H7 (cell line): ENCODE measurements around the gene MYL7. TPM values are rescaled to one million over a fixed set of nuclear protein-coding genes. Genes with fewer than 3 reads are reported as not detected.

Experiments
- DNase-seq: peaks from one replicate; pipeline ENCODE4 v3.0.0; 2012
- H3K27me3 ChIP-seq: 2 replicates; pipeline ENCODE4 v1.6.0; 2011; ENCODE audit warnings: mild to moderate bottlenecking, low read length; ENCODE audit not compliant: control insufficient read depth, insufficient read depth
- H3K36me3 ChIP-seq: replicated peaks from 2 replicates; pipeline ENCODE4 v1.5.1; 2011; ENCODE audit warnings: low read length; ENCODE audit not compliant: control insufficient read depth, insufficient read depth
- H3K4me3 ChIP-seq: 2 replicates; pipeline ENCODE4 v1.5.1; 2011; ENCODE audit warnings: low read depth, mild to moderate bottlenecking, control low read depth, low read length, moderate library complexity; ENCODE audit not compliant: insufficient read depth
- total RNA-seq: library from RNA; depleted of rRNA; stranded (reverse); fragments of >200 nt; shearing (Covaris generic); gene quantifications from 2 replicates; pipeline ENCODE4 v1.2.3, GENCODE V29; 2014

Gene MYL7
- total RNA-seq, 1 experiment from 2014 or later: 4.7 TPM

GRCh38 chr7:44120395-44120794 is 20.7 kb downstream of the MYL7 start:
- DNase-seq: no peak
- Histone ChIP-seq H3K36me3 (peaks cover 26% of the 10 kb centered on the region), H3K4me3 (no peak overlapping the region), H3K27me3 (peaks cover 8% of the 10 kb centered on the region)

DNA sequence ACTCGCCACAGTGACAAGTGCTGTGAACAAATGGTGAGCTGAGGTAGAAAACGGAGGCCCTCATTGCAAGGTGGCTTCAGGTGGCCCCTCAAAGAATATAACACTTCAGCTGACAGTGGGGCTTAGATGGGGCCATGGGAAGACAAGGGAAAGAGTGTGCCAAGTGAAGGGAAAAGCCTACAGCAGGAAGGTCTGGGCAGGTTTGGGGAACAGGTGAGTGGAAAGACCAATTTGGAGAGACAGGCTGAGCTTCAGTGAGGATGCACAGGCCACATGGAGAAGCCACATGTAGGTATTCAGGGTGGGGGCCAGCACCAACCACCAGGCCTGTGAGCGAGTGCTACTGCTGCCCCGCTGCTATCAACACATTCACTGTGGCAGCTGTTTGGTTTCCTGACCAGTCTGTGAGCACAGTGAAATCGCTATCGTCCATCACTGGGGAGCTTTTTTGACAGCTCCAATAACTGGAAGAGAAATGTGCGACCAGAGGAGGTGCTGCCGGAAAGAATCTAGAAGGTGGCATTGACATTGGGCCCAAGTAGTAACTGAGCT is 21.2 kb downstream of the MYL7 start:
- DNase-seq: no peak
- H3K4me3 ChIP-seq: no peak overlapping the region
- peaks cover 7% of the 10 kb centered on the region for H3K27me3 ChIP-seq
- H3K36me3 ChIP-seq: peaks cover 29% of the 10 kb centered on the region

DNA sequence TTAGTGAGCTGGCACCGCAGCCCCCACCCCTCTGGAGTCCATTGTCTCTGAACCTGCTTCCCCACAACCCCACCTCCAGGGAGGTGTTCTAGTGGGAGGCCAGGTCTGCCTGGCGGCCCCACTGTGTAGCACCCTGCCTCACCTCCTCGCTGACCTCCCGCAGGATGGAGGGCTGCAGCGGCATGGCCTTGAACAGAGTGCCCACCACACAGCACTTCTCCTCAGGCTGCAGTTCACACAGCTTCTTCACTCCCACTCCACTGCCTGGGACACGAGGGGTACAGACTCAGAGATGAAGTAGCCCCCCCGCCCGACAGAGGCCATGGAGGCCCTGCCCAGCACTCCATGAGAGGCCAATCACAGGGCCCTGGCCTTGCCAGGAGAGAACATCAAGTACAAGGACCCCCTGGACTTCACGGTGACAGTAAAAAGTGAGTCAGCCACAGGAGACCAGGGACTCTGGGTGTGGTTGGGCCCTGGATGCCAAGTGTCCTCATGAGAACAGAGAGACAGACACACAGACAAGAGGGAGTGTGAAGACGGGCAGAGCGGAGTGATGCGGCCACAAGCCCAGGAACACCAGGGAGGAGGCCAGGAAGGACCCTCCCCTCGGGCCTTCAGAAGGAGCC is 23.2 kb downstream of the MYL7 start:
- Histone ChIP-seq H3K36me3 (peaks cover 35% of the 10 kb centered on the region), H3K27me3 (no peaks in the 10 kb centered on the region)
- no peak for DNase-seq

GRCh38 chr7:44116789-44117666 is 24.1 kb downstream of the MYL7 start:
- H3K27me3 ChIP-seq: no peaks in the 10 kb centered on the region
- no peak for DNase-seq
- no peak overlapping the region for H3K4me3 ChIP-seq
- peaks cover 35% of the 10 kb centered on the region for H3K36me3 ChIP-seq

More for the DNA sequence above, 23.2 kb downstream of the MYL7 start:
- no peak overlapping the region for H3K4me3 ChIP-seq

- DNase-seq: peak; percentile 51
- H3K36me3 ChIP-seq: peaks cover 32% of the 10 kb centered on the region
- no peaks in the 10 kb centered on the region for H3K27me3 ChIP-seq
- no peak overlapping the region for H3K4me3 ChIP-seq
Observed at GRCh38 chr7:44116087-44116788, 24.9 kb downstream of the MYL7 start.

DNA sequence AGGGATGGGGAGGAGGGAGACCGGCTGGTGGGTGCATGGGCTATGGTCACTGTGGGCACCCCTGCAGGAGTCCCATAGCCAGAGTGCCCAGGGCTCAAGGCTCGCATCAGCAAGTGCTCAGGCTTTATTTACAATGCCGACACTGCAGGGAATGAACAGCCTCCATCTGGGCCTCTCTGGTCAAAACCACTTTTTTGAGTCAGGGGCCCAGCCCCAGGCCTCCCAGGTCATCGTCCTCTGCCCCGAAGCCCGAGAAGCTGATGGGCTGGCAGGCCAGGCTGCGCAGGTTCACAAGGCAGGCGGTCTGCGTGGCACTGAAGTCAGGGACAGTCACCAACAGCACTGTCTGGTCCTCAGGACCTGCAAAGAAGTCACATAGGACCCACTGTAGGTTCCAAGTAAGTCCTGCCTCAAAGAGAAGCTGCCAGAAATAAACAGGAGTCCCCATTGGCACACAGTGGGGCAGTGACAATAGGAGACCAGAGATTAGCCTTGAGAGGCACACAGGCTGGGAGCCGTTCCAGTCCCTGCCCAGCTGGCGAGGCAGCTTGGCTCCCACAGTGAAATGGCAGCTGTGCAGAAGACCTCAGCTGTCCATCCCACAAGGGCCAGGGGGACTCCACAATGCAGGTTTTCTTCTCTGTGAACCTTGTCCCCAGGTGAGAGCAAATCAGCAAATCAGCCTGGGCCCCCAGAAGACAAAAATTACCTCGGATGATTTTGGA is 26.4 kb downstream of the MYL7 start:
- Histone ChIP-seq H3K4me3 (no peak overlapping the region), H3K36me3 (peaks cover 26% of the 10 kb centered on the region), H3K27me3 (no peaks in the 10 kb centered on the region)
- DNase-seq: no peak

DNA sequence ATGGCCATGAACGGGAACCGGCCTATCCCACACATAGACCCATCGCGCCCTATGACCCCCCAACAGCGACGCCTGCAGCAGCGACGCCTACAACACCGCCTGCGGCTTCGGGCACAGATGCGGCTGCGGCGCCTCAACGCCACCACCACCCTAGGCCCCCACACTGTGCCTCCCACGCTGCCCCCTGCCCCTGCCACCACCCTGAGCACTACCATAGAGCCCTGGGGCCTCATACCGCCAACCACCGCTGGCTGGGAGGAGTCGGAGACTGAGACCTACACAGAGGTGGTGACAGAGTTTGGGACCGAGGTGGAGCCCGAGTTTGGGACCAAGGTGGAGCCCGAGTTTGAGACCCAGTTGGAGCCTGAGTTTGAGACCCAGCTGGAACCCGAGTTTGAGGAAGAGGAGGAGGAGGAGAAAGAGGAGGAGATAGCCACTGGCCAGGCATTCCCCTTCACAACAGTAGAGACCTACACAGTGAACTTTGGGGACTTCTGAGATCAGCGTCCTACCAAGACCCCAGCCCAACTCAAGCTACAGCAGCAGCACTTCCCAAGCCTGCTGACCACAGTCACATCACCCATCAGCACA is 27.3 kb downstream of the MYL7 start:
- no peak for DNase-seq
- Histone ChIP-seq H3K4me3 (peak overlapping the region; percentile 23; the same call in 1 of the 2 replicates), H3K27me3 (no peaks in the 10 kb centered on the region), H3K36me3 (peaks cover 20% of the 10 kb centered on the region)

DNA sequence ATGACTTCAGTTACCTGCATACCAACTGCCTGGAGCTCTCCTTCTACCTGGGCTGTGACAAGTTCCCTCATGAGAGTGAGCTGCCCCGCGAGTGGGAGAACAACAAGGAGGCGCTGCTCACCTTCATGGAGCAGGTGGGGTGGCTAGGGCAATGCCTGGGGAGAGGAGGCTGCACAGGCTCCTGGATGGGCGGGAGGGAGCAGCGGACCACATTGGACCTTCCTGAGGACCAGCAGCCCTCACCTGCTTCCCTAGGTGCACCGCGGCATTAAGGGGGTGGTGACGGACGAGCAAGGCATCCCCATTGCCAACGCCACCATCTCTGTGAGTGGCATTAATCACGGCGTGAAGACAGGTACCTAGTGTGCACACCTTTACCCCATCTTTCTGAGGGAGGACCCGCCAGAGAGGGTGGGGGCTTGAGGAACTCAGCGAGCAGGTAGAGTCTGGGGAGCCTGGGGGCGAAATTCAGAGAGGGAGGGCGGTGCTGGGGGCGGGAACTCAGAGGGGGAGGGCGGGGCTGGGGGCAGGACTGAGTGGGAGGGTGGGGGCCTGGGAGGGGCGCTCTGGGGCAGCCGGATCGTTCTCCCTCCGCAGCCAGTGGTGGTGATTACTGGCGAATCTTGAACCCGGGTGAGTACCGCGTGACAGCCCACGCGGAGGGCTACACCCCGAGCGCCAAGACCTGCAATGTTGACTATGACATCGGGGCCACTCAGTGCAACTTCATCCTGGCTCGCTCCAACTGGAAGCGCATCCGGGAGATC is 28.0 kb downstream of the MYL7 start:
- Histone ChIP-seq H3K4me3 (peak overlapping the region; percentile 38), H3K27me3 (no peaks in the 10 kb centered on the region), H3K36me3 (peaks cover 18% of the 10 kb centered on the region)
- peak; percentile 77 for DNase-seq

DNA sequence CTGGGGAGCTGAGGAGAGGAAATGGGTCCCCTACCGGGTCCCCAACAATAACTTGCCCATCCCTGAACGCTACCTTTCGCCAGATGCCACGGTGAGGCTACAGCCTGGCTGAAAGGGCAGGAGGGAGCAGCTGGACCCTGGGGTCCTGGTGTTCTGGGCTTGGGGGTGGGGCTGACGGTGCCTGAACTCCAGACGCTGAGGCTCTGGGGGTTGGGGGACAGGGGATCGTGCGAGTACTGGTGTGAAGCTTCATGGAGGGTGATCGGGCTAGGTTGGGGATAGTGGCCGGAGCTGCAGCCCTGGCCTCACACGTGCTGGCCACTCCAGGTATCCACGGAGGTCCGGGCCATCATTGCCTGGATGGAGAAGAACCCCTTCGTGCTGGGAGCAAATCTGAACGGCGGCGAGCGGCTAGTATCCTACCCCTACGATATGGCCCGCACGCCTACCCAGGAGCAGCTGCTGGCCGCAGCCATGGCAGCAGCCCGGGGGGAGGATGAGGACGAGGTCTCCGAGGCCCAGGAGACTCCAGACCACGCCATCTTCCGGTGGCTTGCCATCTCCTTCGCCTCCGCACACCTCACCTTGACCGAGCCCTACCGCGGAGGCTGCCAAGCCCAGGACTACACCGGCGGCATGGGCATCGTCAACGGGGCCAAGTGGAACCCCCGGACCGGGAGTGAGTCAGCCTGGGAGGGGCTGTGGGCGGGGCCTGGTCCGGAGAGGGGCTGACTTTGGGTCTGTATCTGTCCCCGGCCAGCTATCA is 28.7 kb downstream of the MYL7 start:
- Histone ChIP-seq H3K4me3 (peak overlapping the region; percentile 38), H3K36me3 (peaks cover 15% of the 10 kb centered on the region), H3K27me3 (no peaks in the 10 kb centered on the region)
- DNase-seq: peak; percentile 83

- H3K36me3 ChIP-seq: peaks cover 12% of the 10 kb centered on the region
Observed at GRCh38 chr7:44111761-44112160, 29.4 kb downstream of the MYL7 start.

GRCh38 chr7:44110719-44111635 is 30.2 kb downstream of the MYL7 start:
- DNase-seq: peak; percentile 41
- no peaks in the 10 kb centered on the region for H3K27me3 ChIP-seq
- H3K36me3 ChIP-seq: peaks cover 12% of the 10 kb centered on the region
- no peak overlapping the region for H3K4me3 ChIP-seq

More at GRCh38 chr7:44111761-44112160, 29.4 kb downstream of the MYL7 start:
- DNase-seq: peak; percentile 57
- Histone ChIP-seq H3K27me3 (no peaks in the 10 kb centered on the region), H3K4me3 (no peak overlapping the region)

DNA sequence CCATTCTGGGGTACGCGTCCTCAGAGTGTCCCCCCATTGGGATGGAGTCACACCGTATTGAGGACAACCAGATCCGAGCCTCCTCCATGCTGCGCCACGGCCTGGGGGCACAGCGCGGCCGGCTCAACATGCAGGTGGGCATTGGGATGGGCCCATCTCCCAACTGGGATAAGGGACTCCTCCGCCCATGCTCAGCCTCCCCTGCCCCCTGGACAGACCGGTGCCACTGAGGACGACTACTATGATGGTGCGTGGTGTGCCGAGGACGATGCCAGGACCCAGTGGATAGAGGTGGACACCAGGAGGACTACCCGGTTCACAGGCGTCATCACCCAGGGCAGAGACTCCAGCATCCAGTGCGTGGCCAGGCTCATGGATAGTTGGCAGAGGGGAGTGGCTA is 31.1 kb downstream of the MYL7 start:
- no peak overlapping the region for H3K4me3 ChIP-seq
- peaks cover 7% of the 10 kb centered on the region for H3K36me3 ChIP-seq
- H3K27me3 ChIP-seq: peaks cover 3% of the 10 kb centered on the region
- DNase-seq: peak; percentile 50
